Glomerular visceral epithelial cell (primary cell): Measurements from ENCODE around the gene TUBB4B.
"Not testable (repeated sequence)": the region's sequence is repeated elsewhere in the genome, so short reads cannot be mapped to it uniquely, and the experiment has no call there.

Experiments used
- DNase-seq: peaks from one replicate; pipeline ENCODE4 v3.0.0-alpha.2; 2016; ENCODE audit errors: extremely low spot score

Gene TUBB4B

GRCh38 chr9:137236238-137236935 lies 4.7 kb upstream of the TUBB4B start:
- peak; percentile 83 for DNase-seq

- DNase-seq = no peak
Measured at GRCh38 chr9:137236936-137237421, 4.1 kb upstream of the TUBB4B start.

GRCh38 chr9:137237759-137238726 lies 3.0 kb upstream of the TUBB4B start:
- DNase-seq = no peak

GRCh38 chr9:137239541-137240200 lies 1.4 kb upstream of the TUBB4B start:
- not testable (repeated sequence) for DNase-seq

- peak; percentile 84 for DNase-seq
Measured at GRCh38 chr9:137240318-137240840, 708 bp upstream of the TUBB4B start.

GRCh38 chr9:137241490-137242268 lies 592 bp downstream of the TUBB4B start:
- DNase-seq = peak; percentile 68

- DNase-seq = no peak
Measured at GRCh38 chr9:137242269-137243203, 1.4 kb downstream of the TUBB4B start.

- not testable (repeated sequence) for DNase-seq
Measured at GRCh38 chr9:137243266-137243625, 2.2 kb downstream of the TUBB4B start.

GRCh38 chr9:137243626-137244485 lies 2.8 kb downstream of the TUBB4B start:
- peak; percentile 40 for DNase-seq

GRCh38 chr9:137244486-137245449 lies 3.7 kb downstream of the TUBB4B start:
- no peak for DNase-seq

- no peak for DNase-seq
Measured at GRCh38 chr9:137245450-137246421, 4.6 kb downstream of the TUBB4B start.

- no peak for DNase-seq
Measured at GRCh38 chr9:137247135-137247915, 6.2 kb downstream of the TUBB4B start.

- DNase-seq = no peak
Measured at GRCh38 chr9:137247916-137248175, 6.8 kb downstream of the TUBB4B start.

- no peak for DNase-seq
Measured at GRCh38 chr9:137250329-137251193, 9.5 kb downstream of the TUBB4B start.

- DNase-seq = no peak
Measured at GRCh38 chr9:137251194-137251461, 10.0 kb downstream of the TUBB4B start, which contains the start of gene STPG3. Gene STPG3, plus strand, starts transcription at chr9:137251286. Its CDS starts 1 bp downstream, at chr9:137251287.
